Progenitor cell of endocrine pancreas (in vitro differentiated cells): Measurements from ENCODE around the gene PAQR7. TPM values are rescaled to one million over a fixed set of nuclear protein-coding genes. Genes with fewer than 3 reads are reported as not detected.
A peak's percentile ranks its signal among the peaks of the same experiment; 100 is the strongest.

ENCODE experiments used
- DNase-seq: peaks from one replicate; pipeline ENCODE4 v3.0.0; 2021; ENCODE audit warnings: low spot score; ENCODE audit not compliant: unreplicated experiment
- H3K27ac Mint-ChIP-seq: 2 replicates; pipeline ENCODE4 v1.8.0; 2021; ENCODE audit warnings: mild to moderate bottlenecking, moderate library complexity, mixed read lengths
- H3K27me3 Mint-ChIP-seq: 2 replicates; pipeline ENCODE4 v1.8.0; 2021; ENCODE audit warnings: mixed read lengths
- H3K36me3 Mint-ChIP-seq: 2 replicates; pipeline ENCODE4 v1.8.0; 2022; ENCODE audit warnings: mixed read lengths; ENCODE audit not compliant: insufficient read depth
- H3K4me1 Mint-ChIP-seq: 2 replicates; pipeline ENCODE4 v1.8.0; 2021; ENCODE audit warnings: low read depth, mixed read lengths
- H3K4me3 Mint-ChIP-seq: 2 replicates; pipeline ENCODE4 v1.8.0; 2021; ENCODE audit warnings: low read depth, mild to moderate bottlenecking, moderate library complexity, mixed read lengths
- H3K9me3 Mint-ChIP-seq: 2 replicates; pipeline ENCODE4 v1.8.0; 2021; ENCODE audit warnings: low read depth, mixed read lengths
- CTCF ChIP-seq: fragments of 200-600 bp; sonication (generic); IDR thresholded peaks from one replicate; pipeline ENCODE4 v1.5.0; 2021; ENCODE audit warnings: antibody characterized with exemption, mild to moderate bottlenecking; ENCODE audit not compliant: unreplicated experiment
- total RNA-seq: library from RNA; stranded (reverse); gene quantifications from 2 replicates; pipeline ENCODE4 v1.2.1, GENCODE V29; 2021

PAQR7 gene
- total RNA-seq, 1 donor from 2014 or later, result 21.0 TPM

- H3K4me1 Mint-ChIP-seq, result peaks cover 23% of the 10 kb centered on the region
- no peak overlapping the region for H3K27ac Mint-ChIP-seq
- peaks cover 3% of the 10 kb centered on the region for H3K36me3 Mint-ChIP-seq
- no peak for TF ChIP-seq CTCF
- DNase-seq, result no peak
- H3K4me3 Mint-ChIP-seq, result no peak overlapping the region
- H3K9me3 Mint-ChIP-seq, result no peaks in the 10 kb centered on the region
- no peaks in the 10 kb centered on the region for H3K27me3 Mint-ChIP-seq
These were observed 5.5 kb downstream of the PAQR7 start for GRCh38 chr1:25869909-25870606.

- Mint-ChIP-seq H3K4me1 (peaks cover 17% of the 10 kb centered on the region), H3K36me3 (peaks cover 14% of the 10 kb centered on the region), H3K27me3 (no peaks in the 10 kb centered on the region), H3K9me3 (no peaks in the 10 kb centered on the region), H3K4me3 (peak overlapping the region; percentile 14), H3K27ac (peak overlapping the region; percentile 80)
- no peak for DNase-seq
- TF ChIP-seq CTCF, result no peak
These were observed 8.1 kb downstream of the PAQR7 start for GRCh38 chr1:25867210-25867991.

GRCh38 chr1:25866288-25866687 lies 9.2 kb downstream of the PAQR7 start:
- DNase-seq, result no peak
- Mint-ChIP-seq H3K36me3 (peaks cover 15% of the 10 kb centered on the region), H3K9me3 (no peaks in the 10 kb centered on the region), H3K27me3 (no peaks in the 10 kb centered on the region), H3K27ac (peak overlapping the region; percentile 37), H3K4me1 (peaks cover 26% of the 10 kb centered on the region), H3K4me3 (no peak overlapping the region)
- TF ChIP-seq CTCF, result no peak

- Mint-ChIP-seq H3K36me3 (peaks cover 15% of the 10 kb centered on the region), H3K9me3 (no peaks in the 10 kb centered on the region), H3K27ac (no peak overlapping the region), H3K4me1 (peaks cover 30% of the 10 kb centered on the region), H3K4me3 (no peak overlapping the region), H3K27me3 (no peaks in the 10 kb centered on the region)
- TF ChIP-seq CTCF, result no peak
- DNase-seq, result no peak
These were observed 11.1 kb downstream of the PAQR7 start for GRCh38 chr1:25864434-25864833.

- no peaks in the 10 kb centered on the region for H3K9me3 Mint-ChIP-seq
These were observed 11.8 kb downstream of the PAQR7 start for GRCh38 chr1:25863486-25864262.

More at GRCh38 chr1:25863486-25864262, 11.8 kb downstream of the PAQR7 start:
- no peak for DNase-seq
- H3K4me3 Mint-ChIP-seq, result no peak overlapping the region
- H3K27ac Mint-ChIP-seq, result no peak overlapping the region
- H3K27me3 Mint-ChIP-seq, result no peaks in the 10 kb centered on the region
- no peak for TF ChIP-seq CTCF
- peaks cover 15% of the 10 kb centered on the region for H3K36me3 Mint-ChIP-seq
- peaks cover 35% of the 10 kb centered on the region for H3K4me1 Mint-ChIP-seq
